Measurements from ENCODE around the gene BCR.
A peak's percentile ranks its signal among the peaks of the same experiment; 100 is the strongest.

BCR gene

DNA sequence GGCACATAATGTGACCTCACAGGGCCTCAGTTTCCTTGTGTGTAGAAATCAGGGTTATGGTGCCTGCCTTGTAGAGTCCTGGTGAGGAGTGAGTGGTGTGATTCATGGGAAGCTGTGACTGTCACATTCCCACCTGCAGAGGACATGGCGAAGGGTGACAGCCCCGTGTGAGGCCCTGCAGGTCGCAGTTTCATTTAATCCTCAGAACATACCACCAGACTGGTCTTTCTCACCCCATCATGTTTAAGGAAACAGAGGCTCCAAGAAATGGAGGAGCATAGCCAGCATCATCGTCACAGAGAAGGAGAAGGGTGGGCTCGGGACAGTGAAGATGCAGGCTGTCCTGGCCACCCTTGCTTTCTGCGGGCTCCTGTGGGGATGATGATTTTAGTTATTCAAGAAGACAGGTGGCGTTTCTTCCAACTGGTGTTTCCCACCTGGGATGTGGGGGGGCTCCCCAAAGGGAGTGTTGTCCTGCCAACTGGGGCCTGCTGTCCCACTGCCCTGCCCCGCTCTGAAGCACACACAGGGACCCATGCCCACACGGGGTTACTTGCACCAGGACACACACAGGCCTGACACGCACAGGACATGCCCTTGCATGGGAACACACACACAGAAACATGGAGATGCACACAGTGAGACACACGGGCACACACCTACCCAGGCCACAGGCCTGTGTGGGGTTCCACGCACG is 100.2 kb downstream of the BCR start:
- TF ChIP-seq TAF1 (IDR thresholded peaks at IDR 0.05; ENCODE audit: borderline replicate concordance, low read depth, low read length): no peak
- no peak for TF ChIP-seq POLR2A (IDR thresholded peaks at IDR 0.05; ENCODE audit: low read depth, low read length)
- no peak for TF ChIP-seq POLR2AphosphoS5 (IDR thresholded peaks at IDR 0.05; ENCODE audit: low read depth, low read length)
- FAIRE-seq (no peak), DNase-seq (ENCODE audit: insufficient read length) (no peak)

DNA sequence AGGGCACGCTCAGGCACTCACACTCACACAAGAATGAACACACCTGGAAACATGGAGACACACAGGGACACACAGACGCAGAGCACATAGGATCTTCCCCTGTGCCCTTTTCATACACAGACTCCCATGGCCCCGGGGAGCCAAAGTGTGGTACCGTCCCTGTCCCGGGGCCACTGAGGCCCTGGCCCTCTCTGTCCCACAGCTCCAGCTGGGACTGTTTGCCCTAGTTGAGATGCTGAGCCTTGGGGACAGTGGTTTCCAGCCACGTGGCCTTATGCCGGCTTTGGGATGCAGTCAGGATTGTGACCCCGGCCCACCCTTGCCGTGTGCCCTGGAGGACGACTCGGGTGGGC is 100.7 kb downstream of the BCR start:
- DNase-seq (ENCODE audit: insufficient read length) (no peak), FAIRE-seq (no peak)
- TF ChIP-seq TAF1 (IDR thresholded peaks at IDR 0.05; ENCODE audit: borderline replicate concordance, low read depth, low read length) (no peak), POLR2A (IDR thresholded peaks at IDR 0.05; ENCODE audit: low read depth, low read length) (no peak), POLR2AphosphoS5 (IDR thresholded peaks at IDR 0.05; ENCODE audit: low read depth, low read length) (no peak)

DNA sequence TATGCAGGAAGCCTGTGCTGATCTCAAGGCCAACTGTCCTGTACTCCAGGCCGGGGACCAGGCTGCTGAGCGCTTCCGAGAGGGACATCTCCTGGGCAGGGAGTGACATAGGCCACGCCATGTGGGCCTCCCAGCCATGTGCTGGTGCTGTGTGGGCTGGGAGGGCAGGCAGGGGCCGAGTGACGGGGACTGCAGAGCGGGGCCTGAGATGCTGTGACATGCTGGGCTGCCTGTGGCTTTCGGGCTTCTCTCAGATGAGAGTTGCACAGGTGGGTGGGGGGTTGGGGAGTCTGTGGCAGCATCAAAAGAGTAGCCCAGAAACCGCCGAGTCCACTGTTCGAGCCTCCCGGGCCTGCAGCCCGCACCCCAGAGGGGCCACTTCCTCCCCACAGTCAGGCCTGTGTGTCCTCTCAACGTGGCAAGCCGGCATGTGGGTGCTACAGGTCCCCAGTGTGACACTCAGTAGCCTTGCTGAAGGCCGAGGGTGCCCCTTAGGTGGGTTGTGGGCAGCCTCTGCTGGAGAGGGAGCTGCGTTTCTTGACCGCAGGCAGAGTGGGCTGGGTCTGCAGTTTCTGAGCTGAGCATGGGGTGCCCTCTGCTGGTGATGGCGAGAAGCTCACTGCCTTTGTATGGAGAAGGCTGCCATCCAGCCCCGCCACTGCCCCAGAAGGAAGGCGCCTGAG is 101.2 kb downstream of the BCR start:
- no peak for TF ChIP-seq POLR2AphosphoS5 (IDR thresholded peaks at IDR 0.05; ENCODE audit: low read depth, low read length)
- TF ChIP-seq TAF1 (IDR thresholded peaks at IDR 0.05; ENCODE audit: borderline replicate concordance, low read depth, low read length): no peak
- no peak for TF ChIP-seq POLR2A (IDR thresholded peaks at IDR 0.05; ENCODE audit: low read depth, low read length)
- DNase-seq (ENCODE audit: insufficient read length) (peak; percentile 89), FAIRE-seq (peak; percentile 85)

DNA sequence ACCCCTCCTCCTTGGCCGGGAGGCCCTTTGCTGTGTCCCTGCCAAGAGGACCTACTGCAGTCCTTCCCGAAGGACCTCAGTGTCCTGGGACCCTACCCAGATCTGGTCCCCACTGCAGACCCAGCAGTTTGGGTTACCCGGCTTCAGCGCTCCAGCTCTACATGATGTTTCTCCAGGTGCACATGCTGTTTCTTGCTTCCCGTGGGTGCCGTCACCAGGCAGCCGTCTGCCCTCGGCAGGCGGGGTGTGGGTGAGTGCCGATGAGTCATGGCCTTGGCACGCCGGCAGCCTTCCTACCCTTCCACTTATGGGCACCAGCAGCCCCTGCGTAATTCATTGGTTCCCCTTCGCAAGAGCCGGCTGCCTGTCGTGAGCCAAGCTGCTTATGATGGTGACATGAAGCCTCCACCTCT is 101.8 kb downstream of the BCR start:
- DNase-seq (ENCODE audit: insufficient read length): no peak
- no peak for FAIRE-seq
- no peak for TF ChIP-seq POLR2A (IDR thresholded peaks at IDR 0.05; ENCODE audit: low read depth, low read length)
- no peak for TF ChIP-seq POLR2AphosphoS5 (IDR thresholded peaks at IDR 0.05; ENCODE audit: low read depth, low read length)
- no peak for TF ChIP-seq TAF1 (IDR thresholded peaks at IDR 0.05; ENCODE audit: borderline replicate concordance, low read depth, low read length)

DNA sequence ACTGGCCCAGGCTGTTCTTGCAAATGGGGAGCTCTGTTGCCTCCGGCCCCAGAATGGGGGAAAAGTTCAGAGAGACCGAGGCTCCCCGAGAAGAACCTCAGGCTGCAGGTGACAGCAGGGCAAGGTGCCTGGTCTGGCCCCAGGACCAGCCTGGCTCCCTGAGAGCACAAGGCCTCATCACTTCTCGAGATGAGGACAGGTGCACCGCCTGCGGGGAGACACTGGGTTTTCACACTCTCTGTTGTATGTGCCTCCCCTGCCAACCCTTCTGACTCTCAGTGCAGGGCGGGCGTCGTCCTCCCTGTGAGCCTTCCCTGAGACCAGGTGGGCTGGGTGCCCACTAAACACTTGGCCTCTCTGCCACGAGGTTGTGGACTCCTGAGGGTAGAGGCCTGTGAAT is 102.2 kb downstream of the BCR start:
- FAIRE-seq (no peak), DNase-seq (ENCODE audit: insufficient read length) (no peak)
- no peak for TF ChIP-seq POLR2AphosphoS5 (IDR thresholded peaks at IDR 0.05; ENCODE audit: low read depth, low read length)
- no peak for TF ChIP-seq POLR2A (IDR thresholded peaks at IDR 0.05; ENCODE audit: low read depth, low read length)
- no peak for TF ChIP-seq TAF1 (IDR thresholded peaks at IDR 0.05; ENCODE audit: borderline replicate concordance, low read depth, low read length)

DNA sequence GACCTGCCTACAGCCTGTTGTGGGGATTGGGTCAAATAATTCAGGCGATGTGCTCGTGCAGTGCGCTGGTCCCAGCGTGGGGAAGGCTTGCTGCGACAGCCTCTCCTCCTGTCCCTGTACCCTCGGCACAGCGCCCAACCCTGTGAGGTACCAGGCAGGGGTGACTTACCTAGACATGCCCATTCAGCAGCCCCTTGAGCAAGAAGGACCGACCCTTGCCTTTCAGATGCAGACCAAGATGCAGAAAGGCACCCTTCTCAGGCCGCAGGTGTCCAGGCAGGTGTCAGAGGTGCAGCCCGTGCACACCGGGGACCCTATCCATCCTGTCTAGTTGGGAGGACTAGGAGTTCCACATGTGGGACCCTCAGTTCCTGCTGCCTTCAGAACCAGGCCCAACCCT is 102.7 kb downstream of the BCR start:
- no peak for FAIRE-seq
- DNase-seq (ENCODE audit: insufficient read length): no peak
- TF ChIP-seq TAF1 (IDR thresholded peaks at IDR 0.05; ENCODE audit: borderline replicate concordance, low read depth, low read length) (no peak), POLR2A (IDR thresholded peaks at IDR 0.05; ENCODE audit: low read depth, low read length) (no peak), POLR2AphosphoS5 (IDR thresholded peaks at IDR 0.05; ENCODE audit: low read depth, low read length) (no peak)

DNA sequence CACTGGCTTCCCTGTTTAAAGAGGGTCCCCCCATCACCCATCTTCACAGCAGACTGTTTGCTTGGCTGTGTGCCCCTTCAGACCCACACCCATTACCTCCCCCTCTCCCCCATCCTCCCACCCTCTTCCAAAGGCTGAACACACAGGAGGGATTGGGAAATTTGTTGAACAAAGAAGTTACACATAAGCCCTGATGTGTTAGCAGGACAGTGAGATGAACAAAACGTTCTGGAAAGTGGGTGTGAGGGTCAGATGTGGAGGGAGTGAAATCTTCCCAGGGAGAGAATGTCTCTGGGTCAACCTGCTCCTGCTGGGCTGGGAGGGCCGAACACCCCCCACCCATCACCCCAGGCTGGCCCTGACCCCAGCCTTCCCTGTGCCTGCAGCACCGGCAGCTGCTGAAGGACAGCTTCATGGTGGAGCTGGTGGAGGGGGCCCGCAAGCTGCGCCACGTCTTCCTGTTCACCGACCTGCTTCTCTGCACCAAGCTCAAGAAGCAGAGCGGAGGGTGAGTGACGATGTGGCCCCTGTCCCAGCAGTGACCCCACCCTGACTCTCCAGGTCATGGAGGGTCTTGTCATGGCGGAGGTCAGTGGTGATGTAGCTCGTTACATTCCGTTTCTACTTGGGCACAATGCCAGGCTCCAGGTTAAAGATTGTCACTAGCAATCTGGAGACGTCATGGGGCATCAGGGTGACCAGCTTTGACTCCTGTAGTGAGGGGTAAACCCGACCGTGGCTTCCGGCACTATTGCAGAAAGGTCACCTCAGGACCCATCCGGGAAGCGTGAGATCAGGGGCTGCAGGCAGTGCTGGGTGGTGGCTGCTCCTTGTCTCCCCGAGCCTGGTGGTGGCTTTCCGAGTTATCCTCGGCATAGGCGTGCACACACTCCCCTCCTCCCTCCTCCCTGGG is 103.5 kb downstream of the BCR start:
- TF ChIP-seq POLR2AphosphoS5 (IDR thresholded peaks at IDR 0.05; ENCODE audit: low read depth, low read length) (no peak), POLR2A (IDR thresholded peaks at IDR 0.05; ENCODE audit: low read depth, low read length) (no peak), TAF1 (IDR thresholded peaks at IDR 0.05; ENCODE audit: borderline replicate concordance, low read depth, low read length) (no peak)
- FAIRE-seq (no peak), DNase-seq (ENCODE audit: insufficient read length) (no peak)

DNA sequence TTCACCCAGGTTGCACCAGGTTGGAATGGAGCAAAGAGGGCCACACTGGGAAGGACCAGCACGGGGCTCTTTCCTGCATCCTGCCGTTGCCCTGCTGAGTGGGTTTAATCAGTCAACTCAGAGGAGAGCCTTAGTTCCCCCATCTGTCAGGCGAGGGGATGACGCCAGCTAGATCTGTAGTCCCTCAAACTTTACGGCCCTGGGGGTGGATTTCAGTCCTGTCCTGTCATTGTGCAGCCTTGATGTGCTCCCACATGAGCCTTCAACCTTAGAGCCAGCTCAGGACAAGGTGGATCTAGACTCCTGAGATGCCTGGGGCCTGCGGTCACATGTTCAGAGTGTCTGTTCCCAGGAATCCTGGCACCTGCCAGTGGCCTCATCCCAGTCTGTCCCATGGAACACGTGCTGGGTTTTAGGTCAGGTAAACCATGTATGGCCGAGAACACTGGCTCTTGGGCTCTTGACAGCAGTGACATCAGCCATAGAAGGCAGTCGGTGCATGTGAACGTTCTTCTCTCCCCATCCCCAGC is 104.3 kb downstream of the BCR start:
- FAIRE-seq (no peak), DNase-seq (ENCODE audit: insufficient read length) (no peak)
- TF ChIP-seq TAF1 (IDR thresholded peaks at IDR 0.05; ENCODE audit: borderline replicate concordance, low read depth, low read length) (no peak), POLR2A (IDR thresholded peaks at IDR 0.05; ENCODE audit: low read depth, low read length) (no peak), POLR2AphosphoS5 (IDR thresholded peaks at IDR 0.05; ENCODE audit: low read depth, low read length) (no peak)

DNA sequence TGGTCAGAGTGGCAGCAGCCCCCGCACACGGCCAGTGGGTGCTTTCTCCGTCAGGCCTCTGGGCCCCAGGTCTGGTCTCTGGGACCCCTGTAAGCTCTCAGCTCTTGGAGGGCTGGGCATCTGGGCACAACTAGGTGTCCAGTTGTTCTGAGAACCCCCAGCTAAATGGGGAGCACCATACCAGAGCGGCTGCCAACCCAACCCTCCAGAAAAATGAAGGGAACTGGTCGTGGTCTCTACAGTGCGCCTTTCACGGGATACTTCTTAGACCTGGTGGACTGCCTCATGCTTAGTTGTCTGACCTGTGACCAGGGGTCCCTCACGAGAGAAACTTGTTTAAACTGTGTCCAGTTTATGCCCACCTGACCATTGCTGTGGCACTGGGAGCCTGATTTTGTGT is 104.9 kb downstream of the BCR start:
- TF ChIP-seq POLR2AphosphoS5 (IDR thresholded peaks at IDR 0.05; ENCODE audit: low read depth, low read length) (no peak), POLR2A (IDR thresholded peaks at IDR 0.05; ENCODE audit: low read depth, low read length) (no peak), TAF1 (IDR thresholded peaks at IDR 0.05; ENCODE audit: borderline replicate concordance, low read depth, low read length) (no peak)
- FAIRE-seq (no peak), DNase-seq (ENCODE audit: insufficient read length) (no peak)

DNA sequence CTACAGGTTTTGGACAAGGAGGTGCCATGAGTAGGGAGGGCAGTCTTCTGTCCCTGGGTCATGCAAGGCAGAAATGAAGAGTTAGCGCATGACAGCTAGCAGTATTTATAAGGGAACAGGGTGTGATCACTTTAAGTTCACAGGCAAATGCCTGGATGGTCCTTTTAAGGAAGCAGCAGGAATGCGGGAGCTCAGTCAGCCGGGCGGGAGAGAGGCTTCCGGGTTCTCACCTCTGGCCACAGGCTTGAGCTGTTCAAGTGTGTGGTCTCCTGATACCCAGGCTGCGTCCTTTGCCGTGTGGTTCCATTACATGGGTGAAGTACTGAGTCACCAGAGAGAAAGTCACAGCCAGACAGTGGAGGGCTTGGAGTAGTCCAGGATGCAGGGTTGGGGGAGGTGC is 105.4 kb downstream of the BCR start:
- FAIRE-seq: no peak
- TF ChIP-seq POLR2AphosphoS5 (IDR thresholded peaks at IDR 0.05; ENCODE audit: low read depth, low read length) (no peak), TAF1 (IDR thresholded peaks at IDR 0.05; ENCODE audit: borderline replicate concordance, low read depth, low read length) (no peak), POLR2A (IDR thresholded peaks at IDR 0.05; ENCODE audit: low read depth, low read length) (no peak)
- DNase-seq (ENCODE audit: insufficient read length): no peak

DNA sequence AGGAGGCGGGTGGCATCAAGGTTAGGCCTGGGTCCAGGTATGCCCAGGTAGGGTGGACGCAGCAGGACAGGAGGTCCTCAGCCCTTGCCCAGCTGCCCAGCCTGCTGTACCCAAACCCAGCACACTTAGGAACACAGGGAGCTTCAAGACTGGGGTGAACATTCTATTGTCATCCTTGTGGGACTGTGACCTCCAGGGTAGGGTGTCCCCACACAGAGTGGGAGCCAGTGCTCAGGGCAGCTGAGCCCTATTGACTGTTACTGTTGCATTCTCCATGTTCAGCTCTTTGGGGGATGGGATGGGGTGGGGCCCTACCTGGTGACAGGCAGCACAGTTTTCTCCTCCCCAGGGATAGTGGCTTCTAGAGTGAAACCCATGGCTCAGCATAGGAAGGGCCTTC is 106.0 kb downstream of the BCR start:
- no peak for FAIRE-seq
- DNase-seq (ENCODE audit: insufficient read length): no peak
- no peak for TF ChIP-seq POLR2AphosphoS5 (IDR thresholded peaks at IDR 0.05; ENCODE audit: low read depth, low read length)
- TF ChIP-seq POLR2A (IDR thresholded peaks at IDR 0.05; ENCODE audit: low read depth, low read length): no peak
- TF ChIP-seq TAF1 (IDR thresholded peaks at IDR 0.05; ENCODE audit: borderline replicate concordance, low read depth, low read length): no peak

Measured in GM12892 (cell line).